HG02571 (cell line): ENCODE measurements around the gene SH2D1A.
"Not testable (repeated sequence)": the region's sequence is repeated elsewhere in the genome, so short reads cannot be mapped to it uniquely, and the experiment has no call there.

ENCODE experiments used
- ATAC-seq: cut with Tn5 transposase; IDR thresholded peaks from one replicate; pipeline ENCODE4 v1.9.1; 2021; ENCODE audit warnings: mild to moderate bottlenecking, moderate library complexity; ENCODE audit not compliant: unreplicated experiment

Gene SH2D1A

DNA sequence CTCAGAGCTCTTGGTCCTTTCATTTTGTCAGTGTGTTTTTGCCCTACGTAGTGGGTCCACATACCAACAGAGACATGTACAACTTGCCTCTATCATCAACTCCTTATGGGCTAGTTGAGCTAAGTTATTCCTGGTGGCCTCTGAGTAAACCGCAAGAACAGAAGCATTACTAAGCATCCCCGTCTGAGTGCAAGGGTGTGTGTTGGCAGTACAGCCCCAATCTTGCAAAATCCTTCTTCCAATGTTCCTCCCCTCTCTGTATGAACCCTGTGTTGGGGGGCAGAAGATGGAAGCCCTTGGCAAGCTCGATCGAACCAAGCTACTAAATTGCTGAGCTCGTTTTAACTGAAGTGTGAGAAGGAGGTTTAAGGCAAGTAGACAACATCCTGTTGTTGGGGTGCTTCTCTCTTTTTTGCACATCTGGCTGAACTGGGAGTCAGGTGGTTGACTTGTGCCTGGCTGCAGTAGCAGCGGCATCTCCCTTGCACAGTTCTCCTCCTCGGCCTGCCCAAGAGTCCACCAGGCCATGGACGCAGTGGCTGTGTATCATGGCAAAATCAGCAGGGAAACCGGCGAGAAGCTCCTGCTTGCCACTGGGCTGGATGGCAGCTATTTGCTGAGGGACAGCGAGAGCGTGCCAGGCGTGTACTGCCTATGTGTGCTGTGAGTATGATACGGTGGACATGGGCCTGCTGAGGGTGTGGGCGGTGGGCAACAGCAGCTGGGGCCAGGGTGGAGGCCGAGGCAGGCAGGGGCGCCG, at the start of gene SH2D1A:
TSS of gene SH2D1A (plus strand) at position 447 of the 760 bp plus-strand sequence. CDS start at position 527, 80 bp downstream.
- ATAC-seq, result no peak

DNA sequence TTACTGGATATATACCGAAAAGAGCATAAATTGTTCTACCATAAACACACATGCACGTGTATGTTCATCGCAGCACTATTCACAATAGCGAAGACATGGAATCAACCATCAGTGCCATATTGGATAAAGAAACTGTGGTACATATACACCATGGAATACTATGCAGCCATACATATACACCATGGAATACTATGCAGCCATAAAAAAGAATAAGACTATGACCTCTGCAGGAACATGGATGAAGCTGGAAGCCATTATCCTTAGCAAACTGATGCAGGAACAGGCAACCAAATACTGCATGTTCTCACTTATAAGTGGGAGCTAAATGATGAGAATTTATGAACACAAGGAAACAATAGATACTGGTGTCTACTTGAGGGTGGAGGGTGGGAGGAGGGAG, 47.0 kb upstream of the SH2D1A start:
- not testable (repeated sequence) for ATAC-seq

DNA sequence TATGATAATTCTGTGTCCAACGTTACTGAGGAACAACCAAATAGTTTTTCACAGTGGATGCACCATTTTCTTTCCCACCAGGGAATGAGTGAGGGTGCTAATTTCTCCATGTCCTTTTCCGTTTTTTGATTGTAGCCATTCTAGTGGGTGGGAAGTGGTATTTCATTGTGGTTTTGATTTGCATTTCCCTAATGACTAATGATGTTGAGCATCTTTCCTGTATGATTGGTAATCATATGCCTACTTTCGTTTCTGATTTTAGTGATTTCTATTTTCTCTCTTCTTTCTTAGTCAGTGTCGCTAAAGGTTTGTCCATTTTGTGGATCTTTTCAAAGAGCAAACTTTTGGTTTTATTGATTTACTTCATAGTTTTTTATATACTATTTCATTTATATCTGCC, 46.0 kb upstream of the SH2D1A start:
- no peak for ATAC-seq

DNA sequence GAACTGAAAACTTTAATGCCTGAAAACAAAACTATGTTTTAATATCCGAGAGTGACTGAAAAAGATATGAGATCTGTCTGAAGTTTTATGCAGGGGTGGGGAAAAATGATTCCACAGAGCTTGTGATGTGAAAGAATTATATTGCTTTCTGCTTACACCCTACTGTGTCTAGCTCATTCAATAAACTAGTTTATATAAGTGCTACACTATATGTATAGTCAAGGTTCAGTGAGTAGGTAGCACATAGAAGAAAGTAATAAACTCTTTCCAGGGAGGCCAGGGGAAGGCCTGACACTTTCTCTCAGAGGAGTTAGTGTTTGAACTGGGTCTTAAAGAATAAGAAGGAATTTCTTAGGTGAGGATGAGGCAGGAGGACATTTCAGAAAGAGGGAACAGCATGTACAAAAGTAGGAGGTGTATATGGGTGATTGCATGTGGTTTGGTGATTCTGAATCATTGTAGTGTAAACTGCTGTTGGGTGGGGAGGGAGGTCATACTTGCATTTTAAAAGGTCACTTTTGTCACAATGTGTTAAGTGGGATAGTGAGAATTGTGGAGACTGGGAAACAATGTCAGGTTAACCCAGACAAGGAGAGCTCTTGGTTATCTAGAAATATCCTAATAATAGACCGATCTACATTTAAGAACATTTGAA, 39.0 kb upstream of the SH2D1A start:
- ATAC-seq, result no peak

DNA sequence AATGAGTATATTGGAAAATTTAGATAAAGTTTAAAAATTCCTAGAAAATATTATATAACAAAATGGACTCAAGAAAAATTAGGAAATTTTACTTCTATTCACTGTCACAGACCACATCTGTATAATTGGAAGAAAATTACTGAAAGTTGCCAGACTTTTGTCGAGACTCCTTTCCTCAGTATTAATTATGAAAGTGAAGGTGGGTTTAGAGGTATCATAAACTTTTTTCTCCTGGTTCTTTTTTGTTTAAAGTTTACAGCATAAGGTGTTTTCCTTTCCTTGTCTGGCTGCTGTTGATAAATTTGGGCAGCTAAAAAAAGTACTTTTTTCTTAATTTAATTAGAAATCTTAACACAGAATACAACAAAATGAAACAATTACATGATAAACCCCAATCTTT, 20.6 kb upstream of the SH2D1A start:
- no peak for ATAC-seq

DNA sequence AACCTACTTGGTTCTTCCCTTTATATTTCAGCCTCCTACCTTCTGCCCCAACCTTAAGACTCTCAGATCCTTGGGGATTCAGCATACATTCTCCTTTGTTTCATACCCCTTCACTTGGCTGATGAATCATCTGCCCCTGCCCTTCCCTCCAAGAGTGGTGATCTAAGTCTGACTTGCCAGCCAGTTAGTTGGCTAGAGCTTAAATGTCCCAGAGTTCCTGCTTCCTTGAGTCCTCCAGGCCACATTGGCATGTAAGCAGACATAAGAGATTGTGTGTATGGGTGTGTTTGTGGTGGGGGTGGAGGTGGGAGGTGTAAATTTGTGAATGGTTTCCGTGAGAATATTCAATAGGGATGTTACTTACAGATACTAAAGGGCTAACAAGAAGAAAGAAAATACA, 17.6 kb upstream of the SH2D1A start:
- ATAC-seq, result no peak

DNA sequence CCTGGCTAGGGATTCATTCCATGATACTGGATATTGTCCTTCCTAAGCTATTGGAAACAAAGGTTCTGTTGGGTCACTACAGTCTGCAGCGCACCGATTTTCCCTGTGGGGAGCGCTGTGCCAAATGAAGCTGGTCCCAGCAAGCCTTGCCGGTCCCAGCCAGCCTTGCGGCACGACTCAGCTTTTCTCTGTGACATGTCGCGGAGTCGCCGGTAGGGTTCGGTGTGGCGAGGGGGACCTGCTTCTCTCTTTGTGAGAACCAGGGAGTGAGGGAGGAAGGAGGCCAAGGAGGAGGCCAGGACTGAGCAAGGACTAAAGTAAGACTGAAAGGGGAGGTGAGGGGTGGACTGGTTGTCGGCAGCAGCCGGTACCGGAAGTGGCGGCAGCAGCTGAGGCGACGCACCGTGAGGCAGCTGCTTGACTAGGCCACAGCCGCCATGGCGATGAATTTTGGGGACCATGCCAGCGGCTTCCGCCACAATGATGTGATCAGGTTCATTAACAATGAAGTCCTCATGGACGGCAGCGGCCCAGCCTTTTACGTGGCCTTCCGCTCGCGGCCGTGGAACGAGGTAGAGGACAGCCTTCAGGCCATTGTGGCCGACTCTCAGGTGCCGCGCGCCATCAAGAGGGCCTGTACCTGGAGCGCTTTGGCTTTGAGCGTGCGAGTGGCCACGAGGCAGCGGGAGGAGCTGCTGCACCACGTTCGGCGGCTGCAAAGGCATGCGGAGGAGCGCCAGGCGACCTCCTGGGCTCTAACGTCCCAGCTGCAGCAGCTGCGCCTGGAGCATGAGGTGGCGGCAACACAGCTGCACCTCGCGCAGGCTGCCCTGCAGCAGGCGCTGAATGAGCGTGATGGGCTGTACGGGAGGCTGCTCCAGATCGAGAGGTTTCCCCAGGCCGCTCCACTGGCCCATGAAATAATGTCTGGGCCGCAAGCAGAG, 13.6 kb upstream of the SH2D1A start, which contains the start of gene TEX13D:
TSS of gene TEX13D (plus strand) at position 180 of the 944 bp plus-strand sequence. CDS start at position 438, 258 bp downstream.
- ATAC-seq, result no peak

DNA sequence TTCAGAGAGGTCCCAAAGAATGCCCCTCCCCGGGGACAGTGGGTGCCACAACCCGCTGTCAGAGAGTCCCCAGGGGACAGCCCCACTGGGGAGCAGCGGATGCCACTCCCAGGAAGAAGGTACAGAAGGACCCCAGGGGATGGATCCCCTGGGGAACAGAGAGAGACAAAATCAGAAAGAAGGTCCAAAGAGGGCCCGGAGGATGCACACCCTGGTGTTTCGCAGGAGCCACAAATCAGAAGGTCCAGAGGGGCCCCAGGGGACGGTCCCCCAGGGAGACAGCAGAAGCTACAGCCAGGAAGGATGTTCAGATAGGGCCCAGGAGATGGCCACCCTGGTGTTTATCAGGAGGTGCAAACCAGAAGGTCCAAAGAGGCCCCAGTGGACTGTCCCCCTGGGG, 12.5 kb upstream of the SH2D1A start:
- ATAC-seq, result no peak

DNA sequence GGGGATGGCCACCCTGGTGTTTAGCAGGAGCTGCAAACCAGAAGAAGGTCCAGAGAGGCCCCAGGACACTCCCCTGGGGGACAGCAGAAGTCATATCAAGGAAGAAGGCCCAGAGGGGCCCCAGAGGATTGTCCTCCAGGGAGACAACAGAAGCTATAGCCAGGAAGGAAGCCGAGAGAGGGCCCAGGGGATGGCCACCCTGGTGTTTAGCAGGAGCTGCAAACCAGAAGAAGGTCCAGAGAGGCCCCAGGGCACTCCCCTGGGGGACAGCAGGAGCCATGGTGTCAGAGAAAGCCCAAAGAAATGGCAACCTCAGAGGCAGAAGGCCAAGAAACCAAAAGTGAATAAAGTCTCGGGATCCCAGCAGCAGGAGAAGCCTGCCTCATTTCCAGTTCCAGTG, 11.8 kb upstream of the SH2D1A start:
- not testable (repeated sequence) for ATAC-seq

DNA sequence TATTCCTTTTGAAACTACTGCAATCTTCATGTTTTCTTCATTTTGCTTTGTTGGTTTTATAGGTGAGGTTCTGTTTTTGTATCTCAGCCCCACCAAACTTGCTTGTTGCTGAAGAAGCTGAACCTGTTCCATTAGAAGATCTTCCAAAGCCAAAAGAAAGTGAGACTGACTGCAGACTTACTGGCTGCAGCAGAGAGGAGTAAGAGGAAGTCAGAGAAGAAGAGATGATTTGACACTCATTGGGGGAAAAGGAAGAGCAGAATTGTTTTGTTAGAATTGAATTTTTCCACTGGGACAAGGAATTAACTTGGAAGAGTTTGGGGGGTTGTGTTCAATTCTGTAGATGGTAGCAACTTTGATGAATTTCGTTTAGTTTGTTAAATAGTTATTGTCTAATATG, 10.8 kb upstream of the SH2D1A start:
- ATAC-seq, result no peak

DNA sequence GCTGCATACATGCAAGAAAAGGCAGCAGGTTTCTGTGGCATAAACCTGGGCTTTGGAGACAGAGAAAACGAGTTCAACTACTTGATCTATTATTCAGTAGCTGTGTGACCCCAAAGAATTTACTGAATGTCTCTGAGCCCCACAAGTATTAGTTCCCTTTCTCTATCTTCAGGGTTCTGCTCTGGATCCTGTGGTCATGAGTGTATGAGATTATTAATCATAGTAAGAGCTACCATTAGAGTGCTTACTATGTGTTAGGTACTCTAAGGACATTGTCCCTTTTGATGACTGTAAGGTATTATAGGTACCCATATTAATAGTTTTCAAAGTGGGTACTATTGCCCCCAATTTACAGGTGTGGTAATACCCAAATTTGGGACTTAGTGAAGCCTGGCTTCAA, 8.4 kb upstream of the SH2D1A start:
- no peak for ATAC-seq

DNA sequence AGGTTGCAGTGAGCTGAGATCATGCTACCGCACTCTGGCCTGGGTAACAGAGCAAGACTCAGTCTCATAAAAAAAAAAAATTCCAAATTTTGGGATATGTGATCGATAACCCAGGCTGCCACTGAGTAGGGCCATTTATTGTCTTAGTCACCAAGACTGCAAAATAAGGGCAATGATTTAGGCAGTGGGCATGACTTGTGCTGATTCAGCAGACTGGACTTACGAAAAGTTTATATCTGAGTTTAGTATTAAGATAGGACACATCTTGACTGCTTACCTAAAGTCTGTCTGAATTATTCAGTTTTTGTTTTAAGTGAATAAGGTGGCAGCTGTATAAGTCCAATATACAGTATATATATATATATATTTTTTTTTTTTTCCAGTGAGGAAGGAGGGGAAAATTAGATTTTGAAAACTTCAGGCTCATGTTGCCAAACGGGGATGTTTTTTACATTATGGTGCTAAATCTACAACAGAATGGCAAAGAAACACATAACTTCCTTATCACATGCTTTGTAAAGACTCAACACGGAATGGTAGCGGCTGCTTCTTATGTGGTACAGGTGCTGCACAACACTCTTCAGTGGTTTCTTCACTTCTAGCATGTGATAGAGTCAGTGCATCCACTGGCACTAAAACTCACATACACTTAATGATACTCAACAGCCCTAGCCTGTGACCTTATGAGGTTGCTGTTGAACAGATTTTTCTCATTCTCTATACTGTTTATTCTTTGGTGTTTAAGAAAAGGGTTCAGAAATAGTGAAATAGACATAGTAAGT, 7.4 kb upstream of the SH2D1A start:
- no peak for ATAC-seq

DNA sequence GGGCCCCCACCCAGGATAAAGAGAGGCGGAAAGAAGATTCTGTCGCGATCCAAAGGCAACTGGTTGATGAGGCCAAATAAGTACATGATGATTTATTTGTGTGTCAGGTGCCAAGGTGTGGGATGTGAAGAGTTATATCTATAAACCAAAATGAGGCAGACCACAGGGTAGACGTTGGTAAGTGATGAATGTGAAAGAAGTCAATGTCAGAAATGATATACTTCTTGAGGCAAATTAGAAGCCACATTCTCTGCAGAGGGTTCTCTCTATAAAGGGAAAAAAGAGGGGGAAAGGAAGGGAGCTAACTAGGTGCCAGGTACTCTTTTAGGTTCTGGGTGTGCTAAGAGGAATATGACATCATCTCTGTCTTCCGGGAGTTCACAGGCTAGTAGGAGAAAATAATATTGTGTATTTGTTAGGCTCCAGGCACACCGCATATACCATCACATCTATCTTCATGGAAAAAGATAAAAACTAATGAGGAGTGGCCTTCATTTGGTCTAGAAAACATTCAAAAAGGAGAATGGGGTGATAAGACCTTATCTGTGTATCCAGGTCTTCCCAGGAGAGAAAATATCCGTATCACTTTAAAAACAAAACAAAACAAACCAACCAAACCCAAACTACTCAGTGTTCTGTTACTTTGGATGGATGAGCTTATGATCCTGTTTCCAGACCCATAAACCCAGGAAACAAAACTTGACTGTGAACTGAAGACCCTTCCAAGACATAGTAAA, 4.8 kb upstream of the SH2D1A start:
- ATAC-seq, result no peak

DNA sequence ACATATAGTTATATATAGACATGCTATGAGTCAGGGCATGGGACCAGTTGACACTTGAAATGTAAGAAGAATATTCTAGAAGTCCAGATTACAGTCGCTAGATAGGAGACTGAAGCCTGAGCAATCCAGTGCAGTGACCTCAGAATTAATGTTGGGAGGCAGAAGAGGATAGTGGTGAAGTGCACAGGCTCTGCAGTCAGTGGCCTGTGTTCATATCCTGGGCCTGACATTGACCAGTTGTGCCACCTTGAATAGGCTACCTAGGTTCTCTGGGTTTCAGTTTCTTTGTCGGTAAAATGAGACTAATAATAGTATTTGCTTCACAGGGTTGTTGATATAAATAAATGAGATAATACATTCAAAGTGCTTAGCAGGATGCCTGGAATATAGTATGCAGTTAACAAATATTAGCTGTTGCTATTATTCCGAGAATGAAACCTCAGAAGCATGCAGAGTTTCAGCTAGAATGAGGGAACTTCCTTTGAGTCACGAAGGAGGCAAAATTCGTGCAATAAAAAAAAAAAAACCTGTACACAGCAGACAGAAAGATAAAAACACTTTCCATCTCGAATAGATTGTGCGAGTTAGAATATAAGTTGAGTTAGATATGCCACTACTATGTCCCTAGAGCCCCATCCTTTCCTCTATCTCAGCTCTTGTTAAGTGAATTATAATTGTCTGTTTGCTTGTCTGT, 4.0 kb upstream of the SH2D1A start:
- no peak for ATAC-seq

DNA sequence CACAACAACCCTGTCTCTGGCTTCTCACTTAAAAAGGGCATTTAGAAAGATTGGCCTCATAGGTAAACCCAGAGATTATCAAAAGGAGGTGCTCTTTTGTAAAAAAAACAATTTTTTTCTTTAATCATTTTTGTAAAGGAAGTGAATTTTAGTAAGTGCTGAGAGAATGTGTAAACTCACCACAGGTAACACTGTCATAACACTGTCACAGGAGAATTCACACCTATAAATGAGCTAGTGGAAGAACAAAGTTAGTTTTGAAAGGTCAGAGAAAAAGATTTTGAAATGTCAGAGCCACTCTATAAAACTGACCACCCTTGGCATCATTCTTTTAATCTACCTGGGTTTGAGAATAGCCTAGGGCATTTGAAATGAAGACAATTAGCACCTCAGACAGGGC, 3.3 kb upstream of the SH2D1A start:
- no peak for ATAC-seq

DNA sequence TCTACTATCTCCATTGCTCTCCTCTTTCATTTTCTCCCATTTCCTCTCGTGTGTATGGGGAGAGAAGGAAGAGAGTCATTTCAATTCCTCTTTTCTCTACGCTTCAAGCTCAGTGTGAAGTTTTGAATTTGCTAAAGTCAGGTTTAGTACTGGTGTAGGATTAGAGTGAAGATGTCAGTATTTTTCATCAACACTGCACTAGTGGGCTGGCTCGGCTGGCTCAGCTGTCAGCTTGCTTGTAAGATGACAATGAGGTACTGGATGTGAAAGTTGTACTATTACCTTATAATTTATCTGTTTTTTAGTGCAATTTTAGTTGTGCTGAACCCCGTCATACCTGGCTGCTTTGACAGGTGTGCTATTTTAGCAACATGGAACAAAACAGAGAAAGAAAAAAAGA, 2.1 kb upstream of the SH2D1A start:
- no peak for ATAC-seq

DNA sequence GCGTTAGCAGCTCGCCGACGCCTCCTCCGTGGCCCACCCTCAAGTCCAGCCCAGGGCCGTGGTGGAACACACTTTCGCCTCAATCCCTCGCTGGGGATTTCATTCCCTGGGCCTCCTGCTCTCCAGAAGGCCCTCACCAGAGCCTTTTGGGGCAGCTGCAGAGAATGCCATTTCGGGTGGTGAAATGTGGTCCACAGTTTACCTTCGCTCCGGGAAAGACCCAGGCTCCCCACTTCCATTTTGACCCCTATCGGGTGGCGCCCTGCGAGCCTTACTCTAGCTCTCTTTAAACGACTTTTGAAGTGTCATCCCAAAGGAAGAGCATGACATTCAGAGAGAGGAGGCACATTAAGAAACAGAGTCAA, 496 bp downstream of the SH2D1A start:
- ATAC-seq, result no peak

DNA sequence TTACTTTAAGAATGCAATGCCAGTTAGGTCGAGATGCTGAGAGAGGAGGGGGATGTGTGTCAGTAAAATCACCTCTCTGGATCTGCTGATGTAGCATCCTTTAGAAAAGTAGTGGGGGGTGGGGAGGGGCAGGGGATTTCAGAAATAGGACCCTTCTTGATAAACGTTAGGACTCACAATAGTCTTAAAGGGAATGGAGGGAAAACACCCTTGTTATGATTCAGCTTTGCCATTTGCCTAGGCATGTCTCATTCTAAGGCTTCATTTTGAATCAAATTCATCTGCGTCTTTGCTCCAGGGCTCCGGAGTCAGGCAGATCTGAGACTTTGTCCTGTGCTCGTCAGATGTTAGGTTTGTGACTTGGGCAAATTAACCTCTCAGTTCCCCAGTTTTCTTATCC, 879 bp downstream of the SH2D1A start:
- ATAC-seq, result no peak

DNA sequence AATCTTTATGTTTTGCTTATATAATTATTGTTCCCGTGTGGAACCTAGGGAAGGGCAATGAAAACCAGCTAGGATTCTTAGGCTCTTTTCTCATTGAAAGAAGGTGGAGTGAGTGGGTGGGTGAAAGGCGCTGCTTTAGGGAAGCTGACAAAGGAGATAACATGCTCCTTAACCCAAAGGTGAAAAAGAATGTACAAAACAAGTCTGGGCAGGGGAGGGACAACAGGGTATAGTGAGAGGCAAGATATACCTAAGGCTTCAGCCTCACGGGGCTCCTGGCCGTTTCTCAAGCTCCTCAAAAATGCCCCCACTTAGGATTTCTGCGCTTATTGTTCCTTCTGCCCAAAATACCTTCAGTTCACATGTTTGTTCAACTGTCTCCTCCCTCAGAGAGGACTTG, 1.8 kb downstream of the SH2D1A start:
- no peak for ATAC-seq
